DOHH2 (cell line): ENCODE results near the gene COL13A1.

Experiments used
- H3F3A ChIP-seq: fragments of 200-600 bp; sonication (generic), shearing (Covaris generic); 2 replicates; pipeline ENCODE4 v1.6.0; 2016; ENCODE audit warnings: antibody characterized with exemption, mild to moderate bottlenecking; ENCODE audit not compliant: control insufficient read depth, insufficient read depth
- H3K27ac ChIP-seq: fragments of 200-600 bp; sonication (generic); 2 replicates; pipeline ENCODE4 v1.5.1; 2014; ENCODE audit warnings: low read depth, mild to moderate bottlenecking, low read length, moderate library complexity
- H3K27me3 ChIP-seq: fragments of 200-600 bp; sonication (generic); 2 replicates; pipeline ENCODE4 v1.6.1; 2014; ENCODE audit warnings: mild to moderate bottlenecking, low read length, mixed read lengths; ENCODE audit not compliant: control insufficient read depth
- H3K36me3 ChIP-seq: fragments of 200-600 bp; sonication (generic); 2 replicates; pipeline ENCODE4 v1.6.1; 2014; ENCODE audit warnings: mild to moderate bottlenecking, low read length, moderate library complexity, mixed read lengths; ENCODE audit not compliant: control insufficient read depth
- H3K4me1 ChIP-seq: fragments of 200-600 bp; sonication (generic); 2 replicates; pipeline ENCODE4 v1.6.1; 2014; ENCODE audit warnings: mild to moderate bottlenecking, low read length, mixed read lengths; ENCODE audit not compliant: control insufficient read depth
- H3K4me2 ChIP-seq: fragments of 200-600 bp; sonication (generic); 2 replicates; pipeline ENCODE4 v1.6.0; 2014; ENCODE audit warnings: mild to moderate bottlenecking, low read length, moderate library complexity
- H3K4me3 ChIP-seq: fragments of 200-600 bp; sonication (generic); 2 replicates; pipeline ENCODE4 v1.5.1; 2014; ENCODE audit warnings: mild to moderate bottlenecking, low read length, mixed read lengths
- H3K79me2 ChIP-seq: fragments of 200-600 bp; sonication (generic); 2 replicates; pipeline ENCODE4 v1.6.1; 2014; ENCODE audit warnings: mild to moderate bottlenecking, low read length, mixed read lengths; ENCODE audit not compliant: control insufficient read depth
- H3K9me2 ChIP-seq: fragments of 200-600 bp; sonication (generic); replicated peaks from 2 replicates; pipeline ENCODE4 v1.6.1; 2014; ENCODE audit warnings: mild to moderate bottlenecking, low read length, mixed read lengths; ENCODE audit not compliant: control insufficient read depth
- H3K9me3 ChIP-seq: fragments of 200-600 bp; sonication (generic); 2 replicates; pipeline ENCODE4 v1.6.1; 2014; ENCODE audit warnings: antibody characterized with exemption, low read length, mixed read lengths; ENCODE audit not compliant: control insufficient read depth, insufficient read depth
- H4K20me1 ChIP-seq: fragments of 200-600 bp; sonication (generic); 2 replicates; pipeline ENCODE4 v1.6.0; 2014; ENCODE audit warnings: low read depth, mild to moderate bottlenecking, antibody characterized with exemption, low read length, moderate library complexity; ENCODE audit not compliant: control insufficient read depth, insufficient read depth
- EZH2phosphoT487 ChIP-seq: fragments of 200-600 bp; sonication (generic); IDR thresholded peaks from 2 replicates; pipeline ENCODE4 v1.6.1; 2017; ENCODE audit warnings: borderline replicate concordance, mild to moderate bottlenecking, antibody characterized with exemption, low read length, moderate library complexity, mixed read lengths
- TF ChIP-seq, protein P1 (sequence below): fragments of 200-600 bp; sonication (generic); IDR thresholded peaks from one replicate; pipeline ENCODE4 v1.5.1; 2014; ENCODE audit warnings: antibody characterized with exemption, mild to moderate bottlenecking, low read depth, low read length; ENCODE audit not compliant: poor library complexity, severe bottlenecking

Gene COL13A1

GRCh38 chr10:69944761-69945160, 143.1 kb downstream of the COL13A1 start:
- Histone ChIP-seq H3K4me1 (no peaks in the 10 kb centered on the region), H3K27me3 (peaks cover 10% of the 10 kb centered on the region), H3F3A (no peaks in the 10 kb centered on the region), H3K27ac (no peak overlapping the region), H3K4me3 (no peak overlapping the region), H3K9me2 (no peaks in the 10 kb centered on the region), H3K79me2 (no peaks in the 10 kb centered on the region), H3K9me3 (no peaks in the 10 kb centered on the region), H4K20me1 (no peaks in the 10 kb centered on the region), H3K4me2 (no peak overlapping the region), H3K36me3 (no peaks in the 10 kb centered on the region)
- no peak for TF ChIP-seq EZH2phosphoT487
- TF ChIP-seq, protein P1, sequence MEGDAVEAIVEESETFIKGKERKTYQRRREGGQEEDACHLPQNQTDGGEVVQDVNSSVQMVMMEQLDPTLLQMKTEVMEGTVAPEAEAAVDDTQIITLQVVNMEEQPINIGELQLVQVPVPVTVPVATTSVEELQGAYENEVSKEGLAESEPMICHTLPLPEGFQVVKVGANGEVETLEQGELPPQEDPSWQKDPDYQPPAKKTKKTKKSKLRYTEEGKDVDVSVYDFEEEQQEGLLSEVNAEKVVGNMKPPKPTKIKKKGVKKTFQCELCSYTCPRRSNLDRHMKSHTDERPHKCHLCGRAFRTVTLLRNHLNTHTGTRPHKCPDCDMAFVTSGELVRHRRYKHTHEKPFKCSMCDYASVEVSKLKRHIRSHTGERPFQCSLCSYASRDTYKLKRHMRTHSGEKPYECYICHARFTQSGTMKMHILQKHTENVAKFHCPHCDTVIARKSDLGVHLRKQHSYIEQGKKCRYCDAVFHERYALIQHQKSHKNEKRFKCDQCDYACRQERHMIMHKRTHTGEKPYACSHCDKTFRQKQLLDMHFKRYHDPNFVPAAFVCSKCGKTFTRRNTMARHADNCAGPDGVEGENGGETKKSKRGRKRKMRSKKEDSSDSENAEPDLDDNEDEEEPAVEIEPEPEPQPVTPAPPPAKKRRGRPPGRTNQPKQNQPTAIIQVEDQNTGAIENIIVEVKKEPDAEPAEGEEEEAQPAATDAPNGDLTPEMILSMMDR, result no peak

DNA sequence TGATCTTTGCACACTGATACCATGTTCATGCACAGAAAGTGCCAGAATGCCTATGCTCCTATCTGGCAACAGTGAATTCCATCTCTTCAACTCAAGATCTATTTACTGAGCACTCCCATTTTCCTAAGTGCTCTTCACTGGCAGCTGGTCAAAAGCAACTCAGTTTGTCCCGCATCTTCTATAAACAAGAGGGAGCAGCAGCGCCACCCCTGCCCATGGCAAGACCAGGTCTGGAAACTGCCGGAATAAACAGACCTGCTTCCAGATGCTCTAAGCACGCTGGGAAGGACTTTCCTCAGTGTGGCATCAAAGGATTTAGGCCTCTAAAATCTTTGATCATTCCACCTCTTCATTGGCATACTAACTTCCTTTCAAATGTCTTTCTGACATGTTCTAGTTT, 146.6 kb downstream of the COL13A1 start:
- TF ChIP-seq, protein P1, result no peak
- no peak for TF ChIP-seq EZH2phosphoT487
- H3K4me1 ChIP-seq, result peaks cover 22% of the 10 kb centered on the region
- H3K27ac ChIP-seq, result no peak overlapping the region
- H3K9me2 ChIP-seq, result no peaks in the 10 kb centered on the region
- H3K27me3 ChIP-seq, result no peaks in the 10 kb centered on the region
- H3K9me3 ChIP-seq, result no peaks in the 10 kb centered on the region
- 0 out of 2 replicates have a peak, but pooled peaks cover 5% of the 10 kb centered on the region for H3F3A ChIP-seq
- H3K4me2 ChIP-seq, result no peak overlapping the region
- H3K79me2 ChIP-seq, result no peaks in the 10 kb centered on the region
- H3K4me3 ChIP-seq, result no peak overlapping the region
- no peaks in the 10 kb centered on the region for H3K36me3 ChIP-seq
- no peaks in the 10 kb centered on the region for H4K20me1 ChIP-seq

DNA sequence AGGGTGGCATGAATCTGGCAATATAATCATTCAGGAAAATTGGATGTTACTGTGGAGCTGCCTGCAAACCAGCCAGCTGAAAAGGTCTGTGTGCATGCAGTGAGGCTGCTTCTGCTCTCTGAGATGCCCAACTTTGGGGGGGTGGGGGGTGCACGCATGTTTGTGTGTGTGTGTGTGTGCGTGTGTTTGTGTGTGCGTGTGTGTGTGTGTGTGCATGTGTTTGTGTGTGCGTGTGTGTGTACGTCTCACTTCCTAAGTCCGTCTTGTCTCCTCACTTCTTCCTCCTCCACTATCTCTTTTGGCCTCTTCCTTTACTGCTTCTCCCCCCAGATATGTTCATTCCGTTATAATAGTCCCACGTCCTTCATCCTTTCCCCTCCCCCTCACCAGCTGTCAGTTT, 148.1 kb downstream of the COL13A1 start:
- Histone ChIP-seq H3F3A (0 out of 2 replicates have a peak, but pooled peaks cover 5% of the 10 kb centered on the region), H3K27me3 (no peaks in the 10 kb centered on the region), H3K4me2 (no peak overlapping the region), H3K4me3 (no peak overlapping the region), H3K79me2 (no peaks in the 10 kb centered on the region), H3K9me2 (no peaks in the 10 kb centered on the region), H4K20me1 (no peaks in the 10 kb centered on the region), H3K27ac (no peak overlapping the region), H3K36me3 (no peaks in the 10 kb centered on the region), H3K9me3 (no peaks in the 10 kb centered on the region), H3K4me1 (peaks cover 27% of the 10 kb centered on the region)
- TF ChIP-seq EZH2phosphoT487, result no peak
- TF ChIP-seq, protein P1, result no peak

DNA sequence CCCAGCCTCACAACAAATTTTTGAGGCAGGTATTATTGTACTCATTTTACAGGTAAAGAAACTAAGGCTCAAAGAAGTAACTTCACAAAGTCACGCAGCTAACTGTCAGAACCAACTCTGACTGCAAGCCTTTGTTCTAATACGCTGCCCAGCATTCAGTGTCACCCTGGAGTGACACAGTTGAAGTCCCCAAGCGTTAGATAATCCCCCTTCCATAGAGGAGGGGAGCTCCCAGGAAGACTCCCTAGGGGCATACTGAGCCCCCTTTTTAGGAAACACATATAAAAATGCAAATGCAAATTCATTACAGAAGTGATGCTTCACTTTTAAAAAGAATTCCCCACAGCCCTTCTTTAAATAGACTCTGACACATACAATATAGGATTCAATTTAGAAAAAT, 150.0 kb downstream of the COL13A1 start:
- peak overlapping the region; percentile 33; the same call in 1 of the 2 replicates for H3K27ac ChIP-seq
- no peaks in the 10 kb centered on the region for H3K9me2 ChIP-seq
- H3K79me2 ChIP-seq, result no peaks in the 10 kb centered on the region
- H3K36me3 ChIP-seq, result no peaks in the 10 kb centered on the region
- peaks cover 27% of the 10 kb centered on the region for H3K4me1 ChIP-seq
- H3K27me3 ChIP-seq, result no peaks in the 10 kb centered on the region
- H3K4me3 ChIP-seq, result peak overlapping the region; percentile 29
- TF ChIP-seq EZH2phosphoT487, result no peak
- TF ChIP-seq, protein P1, result no peak
- 0 out of 2 replicates have a peak, but pooled peaks cover 5% of the 10 kb centered on the region for H3F3A ChIP-seq
- no peaks in the 10 kb centered on the region for H3K9me3 ChIP-seq
- no peaks in the 10 kb centered on the region for H4K20me1 ChIP-seq
- H3K4me2 ChIP-seq, result peak overlapping the region; percentile 49
